NT2/D1 (cell line): ENCODE results near the gene NFKBIE.

Experiments used
- SUZ12 ChIP-seq: IDR thresholded peaks from 2 replicates; pipeline ENCODE4 v1.6.1; 2011; ENCODE audit not compliant: insufficient read length, insufficient read depth; ENCODE audit errors: extremely low read depth
- YY1 ChIP-seq: IDR thresholded peaks from 2 replicates; pipeline ENCODE4 v1.6.1; 2011; ENCODE audit not compliant: insufficient read length, insufficient read depth
- ZNF274 ChIP-seq: IDR thresholded peaks from 2 replicates; pipeline ENCODE4 v1.6.1; 2011; ENCODE audit warnings: mild to moderate bottlenecking, low read depth, low read length

DNA sequence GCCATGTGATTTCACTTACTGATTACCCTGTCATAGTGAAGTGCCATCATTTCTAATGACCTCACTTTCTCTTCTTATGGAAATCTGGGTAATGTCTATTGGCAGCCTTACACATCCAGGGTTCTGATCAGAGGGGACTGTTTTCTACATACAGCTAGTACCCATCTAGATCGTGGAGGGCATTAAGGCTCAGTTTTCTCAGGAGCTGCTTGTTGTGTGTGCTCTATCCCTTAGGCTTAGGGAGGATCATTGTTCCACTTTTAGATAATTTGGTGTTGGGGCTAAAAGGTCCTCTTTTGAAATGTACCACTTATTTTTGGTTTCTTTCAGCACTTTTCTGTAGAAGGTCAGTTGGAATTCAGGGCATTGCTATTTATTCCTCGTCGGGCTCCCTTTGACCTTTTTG, 14.6 kb downstream of the NFKBIE start:
- TF ChIP-seq ZNF274 (no peak), YY1 (no peak), SUZ12 (no peak)
